Mucosa of rectum (tissue), 2 donors: Measurements from ENCODE around the gene POLR3G.

Experiments
- H3K27ac ChIP-seq, 2 donors: one replicate each; pipeline ENCODE4 v1.7.0; 2013; ENCODE audit warnings: inconsistent platforms in 2 of 2, low read depth in 2 of 2, low read length in 2 of 2
- H3K27me3 ChIP-seq, 2 donors: one replicate each; pipeline ENCODE4 v1.7.0; 2013; ENCODE audit warnings: low read length in 2 of 2; ENCODE audit not compliant: control insufficient read depth in 2 of 2, insufficient read depth in 2 of 2
- H3K36me3 ChIP-seq, 2 donors: one replicate each; pipeline ENCODE4 v1.7.0; 2013; ENCODE audit warnings: low read length in 2 of 2; ENCODE audit not compliant: control insufficient read depth in 2 of 2, insufficient read depth in 2 of 2
- H3K4me1 ChIP-seq, 2 donors: one replicate each; pipeline ENCODE4 v1.7.0; 2013; ENCODE audit warnings: low read length in 2 of 2, mild to moderate bottlenecking in 1 of 2; ENCODE audit not compliant: control insufficient read depth in 2 of 2, insufficient read depth in 2 of 2
- H3K4me3 ChIP-seq, 2 donors: one replicate each; pipeline ENCODE4 v1.7.0; 2013; ENCODE audit warnings: low read length in 2 of 2
- H3K9ac ChIP-seq, 2 donors: one replicate each; pipeline ENCODE4 v1.7.0; 2013; ENCODE audit warnings: low read length in 2 of 2, low read depth in 1 of 2, mild to moderate bottlenecking in 1 of 2
- H3K9me3 ChIP-seq, 2 donors: one replicate each; pipeline ENCODE4 v1.7.0; 2013; ENCODE audit warnings: low read length in 2 of 2; ENCODE audit not compliant: control insufficient read depth in 2 of 2
- donor health status: healthy.
- donor health status: Normal muscosa, but diverticular disease.

The POLR3G gene

GRCh38 chr5:90529939-90530677, 55.4 kb downstream of the POLR3G start:
- Histone ChIP-seq H3K27ac (peak overlapping the region; percentile 67 to 88), H3K27me3 (no peaks in the 10 kb centered on the region), H3K9ac (peak overlapping the region; percentile 70 to 90), H3K4me1 (peaks cover 16 to 27% of the 10 kb centered on the region in 2 donors), H3K36me3 (peaks cover 1 to 2% of the 10 kb centered on the region in 2 donors), H3K9me3 (no peaks in the 10 kb centered on the region), H3K4me3 (peak overlapping the region; percentile 93)

GRCh38 chr5:90530736-90531487, 56.2 kb downstream of the POLR3G start:
- H3K27ac ChIP-seq, result no peak overlapping the region

GRCh38 chr5:90533794-90534193, 59.1 kb downstream of the POLR3G start:
- H3K4me1 ChIP-seq, result peaks cover 4 to 6% of the 10 kb centered on the region in 2 donors
- no peak overlapping the region for H3K27ac ChIP-seq
- no peaks in the 10 kb centered on the region for H3K27me3 ChIP-seq
- no peak overlapping the region for H3K4me3 ChIP-seq
- no peaks in the 10 kb centered on the region for H3K9me3 ChIP-seq
- no peaks in the 10 kb centered on the region for H3K36me3 ChIP-seq
- H3K9ac ChIP-seq, result no peak overlapping the region

More at GRCh38 chr5:90530736-90531487, 56.2 kb downstream of the POLR3G start:
- H3K27me3 ChIP-seq, result no peaks in the 10 kb centered on the region
- no peak overlapping the region for H3K9ac ChIP-seq
- H3K9me3 ChIP-seq, result no peaks in the 10 kb centered on the region
- no peaks in the 10 kb centered on the region for H3K36me3 ChIP-seq
- peaks cover 16 to 27% of the 10 kb centered on the region in 2 donors for H3K4me1 ChIP-seq
- peak overlapping the region in 1 of 2 donors; percentile 93 for H3K4me3 ChIP-seq

GRCh38 chr5:90534922-90535321, 60.3 kb downstream of the POLR3G start:
- Histone ChIP-seq H3K9ac (no peak overlapping the region), H3K36me3 (no peaks in the 10 kb centered on the region), H3K27me3 (no peaks in the 10 kb centered on the region), H3K27ac (no peak overlapping the region), H3K9me3 (no peaks in the 10 kb centered on the region), H3K4me3 (no peak overlapping the region), H3K4me1 (peaks cover 3 to 6% of the 10 kb centered on the region in 2 donors)

- Histone ChIP-seq H3K9ac (no peak overlapping the region), H3K4me1 (peaks cover 0 to 4% of the 10 kb centered on the region in 2 donors), H3K9me3 (no peaks in the 10 kb centered on the region), H3K27me3 (no peaks in the 10 kb centered on the region), H3K36me3 (no peaks in the 10 kb centered on the region), H3K4me3 (no peak overlapping the region), H3K27ac (no peak overlapping the region)
These were observed 68.3 kb downstream of the POLR3G start for GRCh38 chr5:90542827-90543519.

- Histone ChIP-seq H3K9ac (no peak overlapping the region), H3K9me3 (no peaks in the 10 kb centered on the region), H3K36me3 (no peaks in the 10 kb centered on the region), H3K4me3 (no peak overlapping the region), H3K27ac (no peak overlapping the region), H3K27me3 (no peaks in the 10 kb centered on the region), H3K4me1 (peaks cover 4% of the 10 kb centered on the region in 2 donors)
These were observed 70.8 kb downstream of the POLR3G start for GRCh38 chr5:90545511-90545910.

- Histone ChIP-seq H3K27me3 (no peaks in the 10 kb centered on the region), H3K9ac (no peak overlapping the region), H3K27ac (no peak overlapping the region), H3K36me3 (no peaks in the 10 kb centered on the region), H3K9me3 (no peaks in the 10 kb centered on the region), H3K4me1 (peaks cover 4% of the 10 kb centered on the region in 2 donors), H3K4me3 (no peak overlapping the region)
These were observed 71.7 kb downstream of the POLR3G start for GRCh38 chr5:90546216-90546837.

- Histone ChIP-seq H3K9me3 (no peaks in the 10 kb centered on the region), H3K36me3 (no peaks in the 10 kb centered on the region), H3K27me3 (peaks cover 0 to 2% of the 10 kb centered on the region in 2 donors), H3K27ac (no peak overlapping the region), H3K4me3 (no peak overlapping the region), H3K9ac (no peak overlapping the region), H3K4me1 (peaks cover 4% of the 10 kb centered on the region in 2 donors)
These were observed 72.4 kb downstream of the POLR3G start for GRCh38 chr5:90547072-90547536.

GRCh38 chr5:90548069-90548593, 73.5 kb downstream of the POLR3G start:
- Histone ChIP-seq H3K27me3 (peaks cover 0 to 5% of the 10 kb centered on the region in 2 donors), H3K36me3 (no peaks in the 10 kb centered on the region), H3K27ac (no peak overlapping the region), H3K4me1 (peaks cover 4% of the 10 kb centered on the region in 2 donors), H3K4me3 (no peak overlapping the region), H3K9me3 (no peaks in the 10 kb centered on the region), H3K9ac (no peak overlapping the region)
